Tibial nerve (tissue), 4 donors: ENCODE data around the gene TADA3. TPM values are rescaled to one million over a fixed set of nuclear protein-coding genes. Genes with fewer than 3 reads are reported as not detected.

ENCODE experiments used
- DNase-seq, 2 donors: peaks; one replicate each; pipeline ENCODE4 v3.0.0-alpha.2; 2019; ENCODE audit warnings: low spot score in 2 of 2
- H3K27ac ChIP-seq, 4 donors: fragments of 200-600 bp; sonication (generic) in 3 of 4; one replicate each; pipeline ENCODE4 v1.5.1; 2017 to 2019; ENCODE audit warnings: mild to moderate bottlenecking in 1 of 4
- H3K27me3 ChIP-seq, 2 donors: fragments of 200-600 bp; sonication (generic) in 1 of 2; one replicate each; pipeline versions ENCODE4 v1.5.1 to v1.6.0; 2017 to 2019
- H3K36me3 ChIP-seq, 3 donors: fragments of 200-600 bp; sonication (generic); one replicate each; pipeline ENCODE4 v1.5.1; 2018 to 2019
- H3K4me1 ChIP-seq, 4 donors: fragments of 200-600 bp; sonication (generic) in 3 of 4; one replicate each; pipeline ENCODE4 v1.5.1; 2017 to 2019
- H3K4me3 ChIP-seq, 4 donors: fragments of 200-600 bp; sonication (generic) in 3 of 4; one replicate each; pipeline ENCODE4 v1.5.1; 2017 to 2019; ENCODE audit warnings: mild to moderate bottlenecking in 1 of 4, moderate library complexity in 1 of 4
- H3K9me3 ChIP-seq, 4 donors: fragments of 200-600 bp; sonication (generic) in 3 of 4; one replicate each; pipeline ENCODE4 v1.5.1; 2017 to 2019
- CTCF ChIP-seq, 5 experiments: fragments of 200-600 bp in 3 of 5; fragments of 450-650 bp in 2 of 5; sonication (generic) in 3 of 5; IDR thresholded peaks; one replicate each; pipeline ENCODE4 v1.5.1; 2016 to 2019; ENCODE audit warnings: antibody characterized with exemption in 5 of 5, mild to moderate bottlenecking in 3 of 5, moderate library complexity in 2 of 5
- EP300 ChIP-seq, 2 donors: sonication (generic); formaldehyde crosslinking; IDR thresholded peaks; one replicate each; pipeline ENCODE4 v1.6.1; 2017; ENCODE audit warnings: antibody characterized with exemption in 2 of 2, mild to moderate bottlenecking in 1 of 2
- POLR2A ChIP-seq, 2 donors: fragments of 450-650 bp; IDR thresholded peaks; one replicate each; pipeline ENCODE4 v1.6.1; 2017; ENCODE audit warnings: antibody characterized with exemption in 2 of 2, mild to moderate bottlenecking in 2 of 2, moderate library complexity in 2 of 2
- WGBS, 2 donors: methylation state at CpG; one replicate each; pipeline ENCODE4 v1.1.5; 2018; 5-methylcytosine and 5-hydroxymethylcytosine counted together
- total RNA-seq, 4 donors: library from RNA; depleted of rRNA; stranded (reverse); fragments of >200 nt; gene quantifications; one replicate each; pipeline ENCODE4 v1.1.0, GENCODE V29; 2016

TADA3 gene
- total RNA-seq, 4 donors from 2014 or later, result 56.1 to 69.0 (median 65.4) TPM

GRCh38 chr3:9794400-9794799 lies 2.1 kb upstream of the TADA3 start:
- Histone ChIP-seq H3K4me1 (peaks cover 0 to 60% (median 28%) of the 10 kb centered on the region in 4 donors), H3K27ac (no peak overlapping the region), H3K9me3 (no peaks in the 10 kb centered on the region), H3K4me3 (peak overlapping the region in 1 of 4 donors; percentile 99), H3K27me3 (no peaks in the 10 kb centered on the region), H3K36me3 (peaks cover 2 to 61% (median 11%) of the 10 kb centered on the region in 3 donors)
- DNase-seq, result no peak
- WGBS, 2 donors, result 93 to 96% methylated on average over 11 of the region's 11 CpGs
- no peak for TF ChIP-seq POLR2A (IDR thresholded peaks at IDR 0.05)
- no peak for TF ChIP-seq CTCF (IDR thresholded peaks at IDR 0.05)
- TF ChIP-seq EP300 (IDR thresholded peaks at IDR 0.05), result no peak

- Histone ChIP-seq H3K4me3 (peak overlapping the region; percentile 90 to 99 (median 98)), H3K27me3 (no peaks in the 10 kb centered on the region), H3K9me3 (no peaks in the 10 kb centered on the region), H3K27ac (peak overlapping the region; percentile 90 to 99 (median 98)), H3K36me3 (peaks cover 0 to 61% (median 2%) of the 10 kb centered on the region in 3 donors), H3K4me1 (peaks cover 0 to 60% (median 28%) of the 10 kb centered on the region in 4 donors)
- DNase-seq, result no peak
- TF ChIP-seq POLR2A (IDR thresholded peaks at IDR 0.05) (no peak), CTCF (IDR thresholded peaks at IDR 0.05) (no peak)
- WGBS, 2 donors, result 0% methylated on average over 22 to 23 of the region's 23 CpGs
Observed at GRCh38 chr3:9793161-9793781, 998 bp upstream of the TADA3 start.

- H3K27me3 ChIP-seq, result no peaks in the 10 kb centered on the region
- no peak for DNase-seq
- peak overlapping the region; percentile 90 to 99 (median 98) for H3K27ac ChIP-seq
- no peaks in the 10 kb centered on the region for H3K9me3 ChIP-seq
- peaks cover 0 to 51% (median 28%) of the 10 kb centered on the region in 4 donors for H3K4me1 ChIP-seq
- WGBS, 2 donors, result 14 to 20% methylated on average over 10 to 14 of the region's 14 CpGs
- peaks cover 0 to 61% (median 0%) of the 10 kb centered on the region in 3 donors for H3K36me3 ChIP-seq
- peak overlapping the region; percentile 90 to 99 (median 98) for H3K4me3 ChIP-seq
- TF ChIP-seq CTCF (IDR thresholded peaks at IDR 0.05), result no peak
- no peak for TF ChIP-seq EP300 (IDR thresholded peaks at IDR 0.05)
- TF ChIP-seq POLR2A (IDR thresholded peaks at IDR 0.05), result no peak
Observed at GRCh38 chr3:9791790-9792404, 376 bp downstream of the TADA3 start.

GRCh38 chr3:9791127-9791526 lies 1.1 kb downstream of the TADA3 start:
- Histone ChIP-seq H3K27ac (peak overlapping the region in 1 of 4 donors; percentile 99), H3K36me3 (peaks cover 0 to 64% (median 0%) of the 10 kb centered on the region in 3 donors), H3K4me1 (peaks cover 0 to 46% (median 26%) of the 10 kb centered on the region in 4 donors), H3K4me3 (no peak overlapping the region), H3K9me3 (no peaks in the 10 kb centered on the region), H3K27me3 (no peaks in the 10 kb centered on the region)
- WGBS, 2 donors, result 88 to 92% methylated on average over 10 to 11 of the region's 11 CpGs
- DNase-seq, result no peak
- no peak for TF ChIP-seq CTCF (IDR thresholded peaks at IDR 0.05)

- no peaks in the 10 kb centered on the region for H3K9me3 ChIP-seq
- H3K27ac ChIP-seq, result no peak overlapping the region
- no peak for DNase-seq
- TF ChIP-seq POLR2A (IDR thresholded peaks at IDR 0.05) (no peak), EP300 (IDR thresholded peaks at IDR 0.05) (no peak), CTCF (IDR thresholded peaks at IDR 0.05) (no peak)
- H3K36me3 ChIP-seq, result peaks cover 5 to 87% (median 11%) of the 10 kb centered on the region in 3 donors
- H3K27me3 ChIP-seq, result no peaks in the 10 kb centered on the region
- peaks cover 0 to 19% (median 11%) of the 10 kb centered on the region in 4 donors for H3K4me1 ChIP-seq
- no peak overlapping the region for H3K4me3 ChIP-seq
- 83 to 85% methylated on average over 6 of the region's 6 CpGs for WGBS, 2 donors
Observed at GRCh38 chr3:9787714-9788113, 4.6 kb downstream of the TADA3 start.
